Natural killer cell (primary cell): Measurements from ENCODE around the gene CCDC178. TPM values are rescaled to one million over a fixed set of nuclear protein-coding genes. Genes with fewer than 3 reads are reported as not detected.

ENCODE experiments used
- ATAC-seq, 3 donors: fragments of 150-1000 bp in 2 of 3; fragments of 200-7000 bp in 1 of 3; cut with Tn5 transposase; 1 replicate in 1 of 3; 2 replicates in 2 of 3; pipeline ENCODE4 v1.10.0; 2021; ENCODE audit warnings: mild to moderate bottlenecking in 2 of 3, moderate library complexity in 2 of 3
- DNase-seq, 2 donors: peaks; one replicate each; pipeline versions ENCODE4 v3.0.0 to v3.0.0-alpha.2; 2013 to 2021; ENCODE audit warnings: mixed read lengths in 1 of 2
- H3K27ac ChIP-seq: one replicate; pipeline ENCODE4 v1.5.1; 2013; ENCODE audit warnings: mild to moderate bottlenecking, low read length
- H3K27me3 ChIP-seq: one replicate; pipeline ENCODE4 v1.6.1; 2013; ENCODE audit warnings: low read length; ENCODE audit not compliant: control insufficient read depth, insufficient read depth
- H3K36me3 ChIP-seq: one replicate; pipeline ENCODE4 v1.6.1; 2013; ENCODE audit warnings: low read length; ENCODE audit not compliant: control insufficient read depth, insufficient read depth
- H3K4me1 ChIP-seq: one replicate; pipeline ENCODE4 v1.6.1; 2013; ENCODE audit warnings: low read length; ENCODE audit not compliant: control insufficient read depth, insufficient read depth
- H3K4me3 ChIP-seq: one replicate; pipeline ENCODE4 v1.5.1; 2013; ENCODE audit warnings: low read length
- H3K9me3 ChIP-seq: one replicate; pipeline ENCODE4 v1.6.1; 2013; ENCODE audit warnings: low read length; ENCODE audit not compliant: control insufficient read depth, insufficient read depth
- H3K27ac Mint-ChIP-seq, 2 donors: one replicate each; pipeline ENCODE4 v1.8.0; 2022; ENCODE audit warnings: mild to moderate bottlenecking in 2 of 2, mixed read lengths in 2 of 2, moderate library complexity in 1 of 2
- H3K27me3 Mint-ChIP-seq, 2 donors: one replicate each; pipeline ENCODE4 v1.8.0; 2022; ENCODE audit warnings: low read depth in 2 of 2, mixed read lengths in 2 of 2
- H3K36me3 Mint-ChIP-seq: one replicate; pipeline ENCODE4 v1.8.0; 2022; ENCODE audit warnings: mixed read lengths
- H3K4me1 Mint-ChIP-seq, 2 donors: one replicate each; pipeline ENCODE4 v1.8.0; 2022; ENCODE audit warnings: mixed read lengths in 2 of 2
- H3K4me3 Mint-ChIP-seq: one replicate; pipeline ENCODE4 v1.8.0; 2022; ENCODE audit warnings: mild to moderate bottlenecking, moderate library complexity, mixed read lengths
- H3K9me3 Mint-ChIP-seq, 2 donors: one replicate each; pipeline ENCODE4 v1.8.0; 2022; ENCODE audit warnings: mixed read lengths in 2 of 2
- CTCF ChIP-seq: fragments of 200-600 bp; IDR thresholded peaks from one replicate; pipeline ENCODE4 v1.8.0; 2022; ENCODE audit warnings: antibody characterized with exemption
- WGBS: methylation state at CpG from one replicate; pipeline ENCODE4 v1.1.7; 2013; ENCODE audit warnings: missing lambda C conversion rate; ENCODE audit not compliant: insufficient coverage; 5-methylcytosine and 5-hydroxymethylcytosine counted together
- intact Hi-C: fragments of 100-400 bp; cut with micrococcal nuclease; formaldehyde crosslinking; loops from one replicate; pipeline ENCODE4 v1.14.2; 2022
- total RNA-seq, 4 donors: library from RNA; stranded (reverse); fragments of 120-200 nt in 1 of 4; gene quantifications; one replicate each; pipeline versions ENCODE4 v1.2.3 to v1.2.4, GENCODE V29; 2013 to 2022

Gene CCDC178
- total RNA-seq, 3 donors from 2014 or later (not counting 1 experiment from before 2014, with no cell fraction given), result not detected

DNA sequence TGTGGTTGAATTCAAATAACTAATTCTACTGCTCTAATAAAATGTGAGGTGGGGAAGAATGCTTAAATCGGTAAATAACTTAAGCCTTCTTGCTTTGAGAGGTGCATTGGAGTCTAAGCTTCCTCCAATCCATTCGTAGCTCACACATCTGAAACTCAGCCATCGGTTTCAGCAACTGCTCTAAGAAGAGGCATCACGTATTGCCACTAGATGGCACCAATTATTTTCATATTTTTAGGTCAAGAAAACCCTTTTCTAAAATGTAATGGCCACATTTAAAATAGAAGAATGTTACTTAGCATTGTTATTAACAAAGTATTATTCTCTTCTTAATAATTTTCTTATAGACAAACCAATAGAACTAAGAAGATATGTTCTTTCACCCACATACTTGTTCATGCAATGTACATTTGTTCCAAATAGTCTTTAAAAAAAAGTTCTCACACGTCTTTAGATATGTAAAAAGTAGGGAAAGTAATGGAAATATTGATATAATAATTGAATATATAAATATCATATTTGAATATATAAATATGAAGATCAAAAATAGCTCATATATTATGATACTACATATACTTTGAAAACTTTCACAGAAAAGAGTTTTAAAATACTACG lies 229.8 kb downstream of the CCDC178 start:
- H3K4me3 ChIP-seq, result no peak overlapping the region
- Mint-ChIP-seq H3K9me3 (no peaks in the 10 kb centered on the region), H3K36me3 (no peaks in the 10 kb centered on the region), H3K27ac (no peak overlapping the region), H3K4me3 (no peak overlapping the region), H3K4me1 (no peaks in the 10 kb centered on the region), H3K27me3 (no peaks in the 10 kb centered on the region)
- TF ChIP-seq CTCF, result no peak
- ATAC-seq (no peak), DNase-seq (no peak)
- intact Hi-C loops, result no loop called here
- no peaks in the 10 kb centered on the region for H3K4me1 ChIP-seq
- H3K27me3 ChIP-seq, result no peaks in the 10 kb centered on the region
- H3K36me3 ChIP-seq, result no peaks in the 10 kb centered on the region
- no peaks in the 10 kb centered on the region for H3K9me3 ChIP-seq
- no peak overlapping the region for H3K27ac ChIP-seq
- WGBS, result 3% methylated on average over 3 of the region's 6 CpGs

- no peaks in the 10 kb centered on the region for H3K36me3 ChIP-seq
- ATAC-seq (no peak), DNase-seq (no peak)
- no peak overlapping the region for H3K27ac ChIP-seq
- no peaks in the 10 kb centered on the region for H3K4me1 Mint-ChIP-seq
- no peak overlapping the region for H3K4me3 ChIP-seq
- no peaks in the 10 kb centered on the region for H3K27me3 Mint-ChIP-seq
- H3K4me3 Mint-ChIP-seq, result no peak overlapping the region
- H3K36me3 Mint-ChIP-seq, result no peaks in the 10 kb centered on the region
- TF ChIP-seq CTCF, result no peak
- no peaks in the 10 kb centered on the region for H3K27me3 ChIP-seq
- H3K9me3 ChIP-seq, result peaks cover 5% of the 10 kb centered on the region
- intact Hi-C loops, result no loop called here
- H3K4me1 ChIP-seq, result no peaks in the 10 kb centered on the region
- no peak overlapping the region for H3K27ac Mint-ChIP-seq
- H3K9me3 Mint-ChIP-seq, result peaks cover 2 to 6% of the 10 kb centered on the region in 2 donors
- 85% methylated on average over 1 of the region's 1 CpG for WGBS
These were observed 234.7 kb downstream of the CCDC178 start for GRCh38 chr18:33205777-33206176.

- no peak for TF ChIP-seq CTCF
- Histone ChIP-seq H3K4me1 (no peaks in the 10 kb centered on the region), H3K36me3 (no peaks in the 10 kb centered on the region), H3K4me3 (no peak overlapping the region), H3K9me3 (peaks cover 5% of the 10 kb centered on the region), H3K27ac (no peak overlapping the region), H3K27me3 (no peaks in the 10 kb centered on the region)
- ATAC-seq, result no peak
- peaks cover 4 to 15% of the 10 kb centered on the region in 2 donors for H3K9me3 Mint-ChIP-seq
- no peaks in the 10 kb centered on the region for H3K36me3 Mint-ChIP-seq
- H3K27ac Mint-ChIP-seq, result no peak overlapping the region
- no peak for DNase-seq
- H3K27me3 Mint-ChIP-seq, result no peaks in the 10 kb centered on the region
- 9% methylated on average over 8 of the region's 8 CpGs for WGBS
- intact Hi-C loops, result no loop called here
- H3K4me3 Mint-ChIP-seq, result no peak overlapping the region
- H3K4me1 Mint-ChIP-seq, result no peaks in the 10 kb centered on the region
These were observed 239.0 kb downstream of the CCDC178 start for GRCh38 chr18:33201509-33201926.

GRCh38 chr18:33195795-33196194 lies 244.7 kb downstream of the CCDC178 start:
- Histone ChIP-seq H3K36me3 (no peaks in the 10 kb centered on the region), H3K27ac (no peak overlapping the region), H3K4me3 (no peak overlapping the region), H3K27me3 (no peaks in the 10 kb centered on the region), H3K4me1 (no peaks in the 10 kb centered on the region), H3K9me3 (no peaks in the 10 kb centered on the region)
- no peak for TF ChIP-seq CTCF
- Mint-ChIP-seq H3K27ac (no peak overlapping the region), H3K27me3 (no peaks in the 10 kb centered on the region), H3K4me1 (no peaks in the 10 kb centered on the region), H3K9me3 (peaks cover 2 to 19% of the 10 kb centered on the region in 2 donors), H3K36me3 (no peaks in the 10 kb centered on the region), H3K4me3 (no peak overlapping the region)
- DNase-seq (no peak), ATAC-seq (no peak)
- intact Hi-C loops, result no loop called here
- 75% methylated on average over 1 of the region's 2 CpGs for WGBS
